Transverse colon (tissue), 4 donors: ENCODE results near the gene PUM2.
"Not testable (repeated sequence)": the region's sequence is repeated elsewhere in the genome, so short reads cannot be mapped to it uniquely, and the experiment has no call there.

Experiments
- EP300 ChIP-seq: sonication (generic); formaldehyde crosslinking; IDR thresholded peaks from one replicate; pipeline ENCODE4 v1.6.1; 2017; ENCODE audit warnings: antibody characterized with exemption, low read depth
- POLR2A ChIP-seq: fragments of 450-650 bp; IDR thresholded peaks from one replicate; pipeline ENCODE4 v1.6.1; 2016; ENCODE audit warnings: antibody characterized with exemption, mild to moderate bottlenecking, moderate library complexity
- POLR2AphosphoS5 ChIP-seq, 3 donors: sonication (generic); formaldehyde crosslinking; IDR thresholded peaks; one replicate each; pipeline ENCODE4 v1.6.1; 2016; ENCODE audit warnings: antibody characterized with exemption in 3 of 3
- TF ChIP-seq, protein P1 (sequence below), 5 experiments: fragments of 200-600 bp in 3 of 5; fragments of 450-650 bp in 2 of 5; sonication (generic) in 3 of 5; IDR thresholded peaks; 1 replicate in 2 of 5; 2 replicates in 3 of 5; pipeline ENCODE4 v1.5.1; 2016 to 2017; ENCODE audit warnings: antibody characterized with exemption in 5 of 5, inconsistent platforms in 3 of 5, mild to moderate bottlenecking in 2 of 5, moderate library complexity in 1 of 5

- TF ChIP-seq, protein P1, sequence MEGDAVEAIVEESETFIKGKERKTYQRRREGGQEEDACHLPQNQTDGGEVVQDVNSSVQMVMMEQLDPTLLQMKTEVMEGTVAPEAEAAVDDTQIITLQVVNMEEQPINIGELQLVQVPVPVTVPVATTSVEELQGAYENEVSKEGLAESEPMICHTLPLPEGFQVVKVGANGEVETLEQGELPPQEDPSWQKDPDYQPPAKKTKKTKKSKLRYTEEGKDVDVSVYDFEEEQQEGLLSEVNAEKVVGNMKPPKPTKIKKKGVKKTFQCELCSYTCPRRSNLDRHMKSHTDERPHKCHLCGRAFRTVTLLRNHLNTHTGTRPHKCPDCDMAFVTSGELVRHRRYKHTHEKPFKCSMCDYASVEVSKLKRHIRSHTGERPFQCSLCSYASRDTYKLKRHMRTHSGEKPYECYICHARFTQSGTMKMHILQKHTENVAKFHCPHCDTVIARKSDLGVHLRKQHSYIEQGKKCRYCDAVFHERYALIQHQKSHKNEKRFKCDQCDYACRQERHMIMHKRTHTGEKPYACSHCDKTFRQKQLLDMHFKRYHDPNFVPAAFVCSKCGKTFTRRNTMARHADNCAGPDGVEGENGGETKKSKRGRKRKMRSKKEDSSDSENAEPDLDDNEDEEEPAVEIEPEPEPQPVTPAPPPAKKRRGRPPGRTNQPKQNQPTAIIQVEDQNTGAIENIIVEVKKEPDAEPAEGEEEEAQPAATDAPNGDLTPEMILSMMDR (IDR thresholded peaks at IDR 0.05), result not testable (repeated sequence)
- TF ChIP-seq POLR2AphosphoS5 (IDR thresholded peaks at IDR 0.05); EP300; POLR2A: not testable (repeated sequence)
These were observed 116.0 kb downstream of the PUM2 start for GRCh38 chr2:20234597-20234996.
